GM19397 (cell line): ENCODE data around the gene FGD4.
"Not testable (repeated sequence)": the region's sequence is repeated elsewhere in the genome, so short reads cannot be mapped to it uniquely, and the experiment has no call there.

Experiments
- ATAC-seq: cut with Tn5 transposase; IDR thresholded peaks from one replicate; pipeline ENCODE4 v1.9.1; 2021; ENCODE audit warnings: mild to moderate bottlenecking, moderate library complexity; ENCODE audit not compliant: unreplicated experiment

FGD4 gene

DNA sequence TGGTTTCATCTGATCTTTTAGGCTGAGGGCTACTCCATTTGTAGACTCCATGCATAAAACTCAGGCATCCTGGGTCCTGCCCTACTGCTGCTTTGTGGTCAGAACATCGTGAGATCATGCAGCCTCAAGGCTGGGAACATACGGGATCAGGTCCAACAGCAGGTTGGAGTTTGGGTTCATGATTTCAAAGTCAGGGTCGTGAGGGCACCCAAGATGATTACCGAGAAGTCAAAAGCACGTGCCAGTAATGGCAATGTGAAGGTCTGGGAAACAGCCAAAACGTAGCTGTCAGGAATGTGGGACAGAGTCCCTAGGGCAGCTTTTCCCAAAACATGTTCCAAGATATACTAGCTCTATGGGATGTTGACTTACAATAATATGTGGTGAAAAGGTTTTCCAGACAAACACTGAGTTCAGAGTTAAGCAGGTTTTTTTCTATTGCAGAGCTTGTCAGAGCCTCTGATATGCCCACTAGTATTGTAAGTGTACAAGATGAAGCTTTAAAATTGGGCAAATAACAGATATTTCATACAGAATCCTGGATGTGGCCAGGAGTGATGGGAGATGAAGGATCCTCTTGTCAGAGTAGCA is 149.4 kb downstream of the FGD4 start:
- ATAC-seq = no peak

DNA sequence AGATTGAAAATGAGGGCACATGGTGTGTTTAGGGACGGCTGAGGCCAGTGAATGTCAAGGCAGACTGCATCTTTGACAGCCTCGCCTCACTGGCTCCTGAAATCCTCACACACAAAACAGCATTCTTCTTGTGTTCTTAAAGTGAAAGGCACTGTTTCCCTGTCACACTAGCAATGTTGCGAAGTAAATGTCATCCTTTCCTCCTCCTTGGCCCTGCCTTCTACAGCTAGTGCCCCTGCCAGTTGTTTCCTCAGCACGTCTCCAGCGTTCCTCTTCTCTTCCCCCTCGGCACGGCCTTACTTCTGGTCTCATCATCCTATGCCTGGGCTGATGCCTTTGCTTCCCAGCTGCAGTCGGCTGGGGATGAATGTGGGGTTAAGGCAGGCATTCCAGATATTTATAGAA is 150.3 kb downstream of the FGD4 start:
- no peak for ATAC-seq

DNA sequence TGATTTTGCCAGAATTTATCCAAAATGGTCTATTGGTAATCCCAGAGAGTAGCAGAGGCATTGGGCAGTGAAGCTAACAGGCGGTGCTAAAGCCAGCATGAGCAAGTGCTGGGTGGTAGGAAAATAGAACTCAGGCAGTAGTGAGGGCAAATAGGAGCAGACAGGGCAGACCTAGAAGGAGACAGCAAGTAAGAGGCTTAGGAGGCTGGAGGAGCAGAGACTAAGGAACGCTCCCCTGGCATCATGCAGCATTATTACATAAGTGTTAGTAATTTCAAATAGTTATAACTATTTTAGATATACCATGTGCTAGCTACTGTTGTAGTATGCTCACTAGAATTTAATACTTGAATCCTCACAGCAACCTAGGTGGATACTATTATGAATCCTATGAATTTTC is 151.7 kb downstream of the FGD4 start:
- no peak for ATAC-seq

DNA sequence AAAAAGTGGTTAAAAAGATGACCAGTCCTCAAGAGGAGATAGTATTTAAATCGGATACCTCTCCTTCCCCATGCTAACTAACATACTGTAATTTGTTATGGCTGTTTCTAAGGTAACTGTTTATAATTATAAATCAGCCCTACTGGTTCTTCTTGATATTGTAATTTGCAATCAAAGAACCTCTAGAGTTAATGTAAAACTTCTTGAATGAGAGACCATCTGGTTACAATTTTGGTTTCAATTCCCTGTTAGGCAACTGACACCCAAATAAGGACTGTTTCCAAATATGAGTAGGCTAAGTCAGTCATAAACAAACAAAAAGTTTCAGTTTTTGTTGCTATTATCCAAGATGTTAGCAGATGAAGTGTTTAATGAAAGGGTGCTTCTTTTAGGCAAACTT is 159.5 kb downstream of the FGD4 start:
- ATAC-seq = peak; percentile 96

DNA sequence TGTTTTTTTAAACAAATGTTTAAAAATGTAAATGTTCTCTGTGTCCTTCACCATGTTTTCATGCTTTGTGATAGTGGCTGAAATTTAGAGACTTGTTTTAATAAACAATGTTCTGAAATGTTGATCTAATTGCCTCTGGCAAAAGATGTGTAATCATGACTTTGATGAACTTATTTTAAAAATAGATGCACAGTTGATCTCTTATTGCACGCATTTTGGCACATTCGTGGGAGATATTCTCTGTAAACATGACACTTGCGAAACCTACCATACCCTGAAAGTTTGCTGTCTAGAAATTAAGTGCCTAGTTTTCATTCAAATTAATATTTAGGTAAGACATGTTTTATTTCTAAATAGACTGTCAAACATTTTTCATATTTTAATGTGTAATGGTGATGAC is 160.1 kb downstream of the FGD4 start:
- ATAC-seq = no peak

DNA sequence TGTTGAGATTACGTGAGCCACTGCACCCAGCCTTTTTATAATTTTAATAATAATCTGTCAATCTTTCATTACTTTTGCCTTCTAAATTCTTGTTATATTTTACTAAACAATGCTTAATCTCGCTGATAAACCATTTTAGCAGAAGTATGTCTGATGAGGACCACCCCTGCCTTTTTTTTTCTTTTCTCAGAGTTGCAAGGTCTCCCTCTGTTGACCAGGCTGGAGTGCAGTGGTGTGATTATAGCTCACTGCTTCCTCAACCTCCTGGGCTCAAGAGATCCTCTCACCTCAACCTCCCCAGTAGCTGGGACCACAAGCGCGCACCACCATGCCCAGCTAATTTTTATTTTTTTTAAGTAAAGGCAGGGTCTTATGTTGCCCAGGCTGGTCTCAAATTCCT is 161.2 kb downstream of the FGD4 start:
- ATAC-seq = no peak

DNA sequence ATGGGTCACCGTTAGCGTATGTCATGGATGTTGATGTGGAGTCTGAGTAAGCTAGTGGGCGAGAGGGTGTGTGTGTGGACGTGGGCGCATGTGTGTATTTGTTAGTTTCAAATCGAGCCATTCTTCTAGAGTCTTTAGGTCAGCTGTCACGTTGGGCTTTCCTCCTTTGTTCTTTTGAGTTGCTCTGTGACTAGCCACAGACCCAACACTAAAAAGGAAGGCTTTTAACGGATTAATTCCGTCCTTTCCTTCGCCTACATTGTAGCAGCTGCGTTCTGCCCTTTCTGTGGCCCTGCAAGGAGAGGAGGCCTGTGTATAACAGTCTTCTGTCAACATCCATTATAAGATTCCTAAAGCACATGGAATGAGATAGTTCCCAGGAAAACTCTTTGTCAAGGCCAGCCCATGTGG is 162.6 kb downstream of the FGD4 start:
- ATAC-seq = no peak

DNA sequence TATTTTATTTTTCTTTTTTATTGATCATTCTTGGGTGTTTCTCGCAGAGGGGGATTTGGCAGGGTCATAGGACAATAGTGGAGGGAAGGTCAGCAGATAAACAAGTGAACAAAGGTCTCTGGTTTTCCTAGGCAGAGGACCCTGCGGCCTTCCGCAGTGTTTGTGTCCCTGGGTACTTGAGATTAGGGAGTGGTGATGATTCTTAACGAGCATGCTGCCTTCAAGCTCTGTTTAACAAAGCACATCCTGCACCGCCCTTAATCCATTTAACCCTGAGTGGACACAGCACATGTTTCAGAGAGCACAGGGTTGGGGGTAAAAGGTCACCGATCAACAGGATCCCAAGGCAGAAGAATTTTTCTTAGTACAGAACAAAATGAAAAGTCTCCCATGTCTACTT is 163.1 kb downstream of the FGD4 start:
- ATAC-seq = not testable (repeated sequence)

DNA sequence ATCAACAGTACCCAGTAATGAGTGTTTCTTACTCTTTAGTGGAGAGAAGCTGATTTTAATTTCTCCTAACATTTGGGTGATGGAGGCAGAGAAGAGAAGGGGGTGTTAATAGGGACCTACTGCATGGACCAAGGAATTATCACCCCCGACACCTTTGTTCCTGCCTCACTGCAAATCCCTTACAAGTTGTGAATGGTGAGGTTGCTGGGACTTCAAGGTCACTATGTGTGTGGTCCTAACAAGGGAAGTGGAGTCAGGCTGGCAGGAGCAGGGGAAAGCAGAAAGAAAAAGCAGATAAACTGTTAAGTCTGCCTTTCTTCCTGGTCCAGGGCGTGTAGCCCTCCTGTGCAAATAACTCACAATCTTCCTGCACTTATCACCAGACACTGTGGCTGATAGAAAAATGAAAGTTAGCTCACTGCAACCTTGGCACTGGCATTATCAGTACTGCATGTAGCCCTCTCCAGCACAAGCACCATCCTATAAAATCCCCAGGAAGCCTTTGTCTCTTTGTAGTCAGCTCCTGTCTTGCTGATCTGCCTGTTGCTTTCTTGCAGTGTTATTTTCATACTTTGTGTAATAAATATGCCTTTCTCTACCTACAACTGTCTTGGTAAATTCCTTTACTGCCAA is 167.4 kb downstream of the FGD4 start:
- no peak for ATAC-seq

DNA sequence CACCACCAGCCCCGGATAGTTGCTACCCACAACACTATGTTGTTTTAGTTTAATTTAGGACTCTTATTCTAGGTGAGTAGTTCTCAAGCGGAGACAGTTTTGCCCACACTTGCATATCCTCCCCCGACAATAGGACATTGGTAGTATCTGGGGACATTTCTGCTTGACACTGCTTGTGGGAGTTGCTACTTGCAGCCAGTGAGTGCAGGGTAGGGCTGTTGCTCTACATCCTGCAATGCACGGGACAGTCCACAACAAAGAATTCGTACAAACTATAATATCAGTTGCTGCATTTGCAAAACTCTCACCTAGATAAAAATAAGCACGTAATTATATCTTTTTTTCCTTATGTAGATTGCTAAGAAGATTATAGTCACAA is 167.9 kb downstream of the FGD4 start:
- ATAC-seq = no peak

DNA sequence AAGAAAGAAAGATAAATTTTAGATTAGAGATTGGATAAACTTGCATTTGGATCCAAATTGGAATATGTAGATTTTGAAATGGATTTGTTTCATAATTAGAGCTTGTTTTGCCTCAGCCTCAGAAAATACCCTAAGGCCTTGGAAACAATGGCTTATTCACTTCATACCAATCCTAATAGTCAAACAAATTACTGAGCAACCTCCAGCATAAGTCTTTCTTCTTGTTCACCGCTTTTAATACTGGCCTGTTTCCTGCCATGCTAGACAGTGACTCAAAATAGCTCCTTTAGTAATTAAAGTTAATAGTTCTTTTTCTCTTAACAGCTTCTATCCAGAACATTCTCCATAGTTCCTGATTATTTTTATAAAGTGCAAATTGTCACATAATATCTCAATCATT is 168.9 kb downstream of the FGD4 start:
- ATAC-seq = no peak

DNA sequence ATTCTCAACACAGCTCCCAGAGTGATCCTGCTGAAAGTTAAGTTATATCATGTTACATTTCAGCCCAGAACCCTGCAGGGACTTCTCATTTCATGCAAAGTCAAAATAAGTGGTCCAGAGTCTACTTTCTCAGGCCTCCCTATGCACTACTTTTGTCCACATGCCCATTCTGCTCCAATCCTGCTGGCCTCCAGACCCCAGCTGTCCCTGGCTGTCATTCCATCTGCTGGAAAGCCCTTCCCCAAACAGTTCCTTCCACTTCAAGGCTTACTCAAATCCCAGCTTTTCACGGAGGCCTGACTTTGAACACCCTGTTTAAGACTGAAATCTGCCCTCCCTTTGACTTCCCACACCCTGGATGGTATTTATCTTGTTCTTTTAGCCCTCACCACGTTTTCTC is 169.9 kb downstream of the FGD4 start:
- ATAC-seq = no peak

DNA sequence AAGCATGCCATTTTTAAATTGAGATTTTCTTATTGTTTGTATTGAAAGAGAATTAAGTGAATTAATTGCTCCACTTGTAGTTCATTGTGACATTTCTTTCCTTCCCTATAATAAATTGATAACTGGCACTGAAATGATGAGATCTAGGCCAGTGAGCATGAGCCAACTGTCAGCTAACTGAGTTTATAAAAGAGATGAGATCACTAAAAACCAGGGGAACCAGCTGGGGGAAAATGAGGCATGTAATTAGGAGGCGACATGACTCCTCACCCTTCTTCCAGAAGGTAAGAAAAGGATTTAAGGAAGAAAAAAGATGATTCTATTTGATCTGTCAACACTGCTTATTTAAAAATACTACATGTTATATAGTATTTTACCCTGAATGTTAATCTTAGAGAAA is 175.2 kb downstream of the FGD4 start:
- no peak for ATAC-seq

DNA sequence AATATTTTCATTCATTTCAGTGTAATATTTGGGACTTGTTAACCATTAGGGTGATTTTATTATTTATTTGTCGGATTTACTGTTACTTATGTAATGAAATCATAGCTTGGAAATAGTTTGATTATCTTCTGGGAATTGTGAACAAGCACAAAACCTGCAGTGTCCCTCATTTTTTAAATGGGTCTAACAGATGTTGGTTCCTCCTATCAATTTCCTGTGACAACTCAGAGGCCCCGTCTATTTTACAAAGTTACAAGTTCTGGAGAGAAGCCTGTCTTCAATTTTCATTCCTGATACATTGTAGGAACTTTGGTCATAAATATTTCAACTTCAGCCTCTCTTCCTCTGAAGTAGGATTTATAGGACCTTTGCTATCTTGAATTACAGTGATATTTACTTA is 178.0 kb downstream of the FGD4 start:
- no peak for ATAC-seq

DNA sequence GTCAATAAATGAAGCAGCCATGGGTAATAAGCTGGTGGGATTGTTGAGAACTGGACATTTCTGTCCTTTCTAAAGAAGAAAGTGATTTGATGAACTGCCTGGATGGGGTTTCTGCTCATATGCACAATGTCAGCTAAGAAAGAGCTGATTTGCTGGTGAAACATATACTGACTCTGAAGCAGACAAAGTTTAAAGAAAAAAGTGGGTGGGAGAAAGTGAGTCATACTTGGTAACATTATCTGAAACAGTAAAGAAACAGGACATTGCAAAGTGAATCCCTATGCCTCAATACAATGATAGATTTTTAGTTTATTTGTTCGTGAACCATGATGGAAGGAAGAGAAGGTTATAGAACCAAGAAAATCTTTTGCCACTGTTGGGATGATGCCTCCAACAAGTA is 184.2 kb downstream of the FGD4 start:
- no peak for ATAC-seq

DNA sequence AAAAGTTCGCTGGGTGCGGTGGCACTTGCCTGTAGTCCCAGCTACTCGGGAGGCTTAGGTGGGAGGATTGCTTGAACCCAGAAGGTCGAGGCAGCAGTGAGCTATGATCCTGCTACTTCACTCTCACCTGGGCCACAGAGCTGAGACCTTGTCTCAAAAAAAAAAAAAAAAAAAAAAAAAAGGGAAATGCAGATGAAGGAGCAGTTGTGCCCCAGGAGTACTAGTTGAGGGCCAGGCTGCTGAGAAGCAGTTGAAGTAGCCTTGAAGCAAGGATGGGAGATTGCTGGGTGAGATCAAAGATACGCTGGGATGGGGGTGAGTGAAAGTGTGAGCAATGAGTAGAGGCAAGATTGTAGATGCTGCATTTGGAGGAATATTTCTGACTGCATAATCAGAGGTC is 186.3 kb downstream of the FGD4 start:
- ATAC-seq = no peak

DNA sequence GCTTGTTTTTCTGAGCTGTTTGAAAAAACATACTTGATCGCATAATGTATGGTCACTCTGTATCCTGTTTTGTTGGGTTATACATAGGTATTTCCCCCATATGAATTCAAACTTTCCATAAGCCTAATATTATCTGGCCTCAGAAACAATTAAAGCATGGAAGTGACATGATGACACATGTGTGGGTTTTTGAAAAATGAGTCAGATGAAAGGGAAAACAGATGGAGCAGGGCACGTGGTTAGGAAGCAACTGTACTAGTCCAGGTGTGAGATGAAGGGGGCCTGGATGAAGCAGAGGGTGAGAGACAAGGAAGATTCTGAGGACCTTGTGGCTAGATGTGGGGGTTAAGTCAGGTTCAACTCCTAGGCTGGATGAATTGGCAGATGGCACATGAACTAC is 187.0 kb downstream of the FGD4 start:
- ATAC-seq = no peak

DNA sequence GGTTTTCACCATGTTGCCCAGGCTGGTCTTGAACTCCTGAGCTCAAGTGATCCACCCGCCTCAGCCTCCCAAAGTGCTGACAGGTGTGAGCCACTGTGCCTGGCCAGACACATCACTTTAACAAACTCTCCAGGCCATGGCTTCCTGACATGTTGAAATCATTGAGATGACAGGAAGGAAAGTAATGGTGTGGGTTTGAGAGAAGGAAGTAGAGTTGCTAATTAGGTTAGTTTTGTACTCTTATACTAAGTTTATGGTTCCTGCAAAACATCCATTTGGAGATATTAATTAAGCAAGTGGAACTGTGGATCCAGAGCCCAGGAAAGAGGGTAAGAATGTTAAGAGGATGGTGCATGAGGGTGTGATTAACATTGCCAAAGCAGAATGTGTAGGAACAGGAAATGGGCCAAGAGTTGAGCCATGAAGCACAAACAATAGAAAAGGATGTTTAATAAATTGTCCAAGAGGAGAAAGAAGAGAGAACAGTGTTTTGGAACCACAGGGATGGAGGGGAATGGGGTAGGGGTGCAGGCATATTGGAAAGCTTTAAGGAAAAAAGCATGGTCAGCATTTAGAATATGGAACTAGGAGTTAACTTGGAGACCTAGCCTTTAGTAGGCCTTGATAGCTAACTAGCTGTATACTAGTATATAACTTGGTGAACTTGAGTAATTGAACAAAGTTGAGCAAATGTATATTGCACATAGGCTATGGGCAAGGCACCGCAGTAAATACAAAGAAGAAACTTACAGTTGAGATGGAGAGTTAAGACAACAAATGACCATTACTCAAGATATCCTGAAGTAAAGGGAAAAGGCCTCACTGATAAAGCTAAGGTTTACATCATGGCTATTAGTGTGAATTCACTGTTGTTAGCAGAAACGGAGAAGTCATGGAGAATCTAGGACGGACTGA is 188.5 kb downstream of the FGD4 start:
- ATAC-seq = no peak

DNA sequence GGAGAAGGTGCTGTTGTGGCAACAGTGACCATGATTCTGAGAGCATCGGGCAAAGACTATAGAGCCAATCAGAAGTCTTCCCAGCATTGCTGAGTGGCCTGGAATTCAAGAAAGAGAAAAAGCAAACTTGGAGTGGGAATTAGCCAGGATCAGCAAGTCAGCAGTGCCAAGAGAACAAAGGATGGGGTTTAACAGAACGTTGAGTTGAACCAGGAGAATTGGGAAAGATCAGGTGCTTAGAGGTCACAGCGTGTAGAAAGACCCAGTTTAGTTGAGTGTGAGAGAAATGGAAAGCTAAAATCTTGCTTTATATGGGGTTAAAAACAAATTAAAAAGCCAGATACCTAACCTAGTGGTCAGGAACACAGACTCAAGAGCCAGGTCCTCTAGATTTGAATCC is 189.2 kb downstream of the FGD4 start:
- no peak for ATAC-seq

DNA sequence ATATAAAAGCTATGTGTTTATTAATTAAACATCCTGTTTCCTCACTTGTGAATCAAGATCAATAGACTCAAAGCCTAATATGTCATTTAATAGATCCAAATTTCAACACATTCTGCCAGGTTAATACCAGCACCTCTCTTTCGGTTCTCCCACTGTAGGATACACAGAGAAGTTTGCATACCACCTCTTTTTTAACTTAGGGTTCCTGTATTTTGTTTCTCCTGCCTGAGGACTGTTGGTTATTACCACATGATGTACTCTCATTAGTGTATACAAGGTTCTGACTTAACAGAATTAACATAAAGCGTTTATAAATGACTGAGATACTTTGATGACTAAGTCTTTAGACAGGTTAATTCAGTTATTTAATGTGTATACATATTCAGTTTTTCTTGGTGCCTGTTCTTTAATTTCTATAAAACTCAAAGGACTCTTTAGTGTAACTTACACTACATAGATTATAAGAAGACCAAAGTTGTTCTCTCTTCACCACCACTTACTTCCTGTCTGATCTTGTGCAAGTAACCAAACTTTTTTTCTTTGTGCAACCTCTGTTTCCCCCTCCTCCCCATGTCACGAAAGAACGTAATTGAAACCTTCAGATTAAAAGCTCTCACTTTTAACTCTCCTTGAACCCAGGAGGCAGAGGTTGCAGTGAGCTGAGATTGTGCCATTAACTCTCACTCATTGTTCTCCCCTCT is 190.0 kb downstream of the FGD4 start:
- no peak for ATAC-seq

DNA sequence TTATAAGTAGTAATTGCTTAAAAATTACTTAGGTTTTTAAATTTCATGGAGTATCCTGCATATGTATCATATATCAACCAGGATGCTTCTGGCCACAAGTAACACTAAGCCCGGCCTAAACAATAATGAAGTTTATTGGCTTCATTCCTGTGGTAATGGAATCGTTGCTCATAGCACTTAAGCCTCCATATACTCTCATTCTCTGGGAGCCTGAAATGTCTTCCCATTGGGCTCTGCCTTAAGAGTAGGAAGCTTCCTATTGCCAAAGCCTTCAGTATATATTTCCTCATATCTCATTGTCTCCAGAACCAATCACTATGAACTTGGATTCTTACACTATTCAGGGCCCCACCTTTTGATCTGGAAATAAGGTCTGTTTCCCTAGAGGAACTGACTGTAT is 195.9 kb downstream of the FGD4 start:
- ATAC-seq = no peak

DNA sequence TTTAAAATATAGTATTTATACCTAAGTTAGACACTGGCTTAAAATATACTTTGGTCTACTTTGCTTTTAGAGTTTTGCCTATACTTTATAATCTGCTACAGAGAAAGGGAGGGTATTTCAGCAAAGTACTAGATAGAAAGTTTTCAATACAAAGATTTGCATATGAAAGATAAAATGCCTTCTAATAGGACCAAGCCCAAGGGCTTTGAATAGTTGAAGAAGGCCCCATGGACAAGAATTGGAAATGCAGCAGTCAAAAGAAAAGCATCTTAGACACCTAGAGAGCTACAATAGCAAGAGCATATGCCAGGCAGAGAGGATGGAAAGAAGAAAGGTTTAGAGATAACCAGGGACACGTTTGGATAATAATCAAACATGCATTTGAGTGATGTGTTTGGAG is 196.7 kb downstream of the FGD4 start:
- no peak for ATAC-seq
